ENCODE results near the gene CIC. TPM values are rescaled to one million over a fixed set of nuclear protein-coding genes. Genes with fewer than 3 reads are reported as not detected.

CIC gene
- total and polyA plus RNA-seq, 2 of the 13 experiments (the other 11 are each of a cell fraction or from before 2014, with no cell fraction given), result 5.9 to 8.0 TPM

DNA sequence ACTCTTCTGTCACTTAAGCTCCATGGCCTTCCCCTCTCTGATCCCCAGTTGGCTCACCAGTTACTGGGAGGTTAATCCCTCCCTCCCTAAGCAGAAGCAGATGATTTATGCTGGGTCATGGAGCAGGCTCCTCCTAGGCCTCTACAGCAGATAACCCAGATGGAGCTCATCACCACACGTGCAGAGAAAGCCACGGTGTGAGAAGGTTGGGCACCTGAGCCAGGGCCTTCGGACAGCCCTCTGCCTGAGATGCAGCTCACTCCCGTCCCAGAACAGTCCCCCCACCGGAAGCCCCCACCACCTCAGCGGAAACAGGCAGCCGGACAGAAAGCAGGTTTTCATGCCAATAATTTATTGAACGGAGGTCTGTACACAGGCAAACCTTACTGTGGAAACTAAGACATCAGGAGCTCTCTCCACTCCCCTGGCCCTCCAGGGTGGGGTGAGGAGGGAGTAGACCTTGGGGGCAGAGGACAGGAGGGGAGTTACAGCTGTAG lies 39.1 kb upstream of the CIC start:
- H3K4me2 ChIP-seq (ENCODE audit: low read depth, low read length), result no peak overlapping the region
- peaks cover 3% of the 10 kb centered on the region for H3K79me2 ChIP-seq (ENCODE audit: insufficient read depth, low read length)
- DNase-seq (ENCODE audit: low spot score) (no peak), ATAC-seq (peak; percentile 14; the same call in 2 of the 3 replicates), FAIRE-seq (peak; percentile 21)
- in situ Hi-C loops (cut with HindIII; ENCODE audit: extremely low pct_ligation_motif_present, low pct_unique_long_range_greater_than_20kb), result no loop called here
- H3K36me3 ChIP-seq (replicated peaks in 1 of 2; ENCODE audit: control insufficient read depth in 1 of 2, insufficient read depth in 2 of 2, low read length in 2 of 2), result peaks cover 30 to 67% of the 10 kb centered on the region in 2 experiments
- no peaks in the 10 kb centered on the region for H3K9me3 ChIP-seq (ENCODE audit: low read length)
- H4K20me1 ChIP-seq (ENCODE audit: insufficient read depth, low read length), result peaks cover 6% of the 10 kb centered on the region; the same call in 1 of the 2 replicates
- CTCF ChIA-PET (ENCODE audit: low intra/inter-chr PET ratio, low total read pairs), result interaction anchor here (0.8 kb wide), 1 partner anchor 61 kb away, joined by 3 read pairs; no protein-coding TSS in a partner anchor
- peak; percentile 2; the same call in 1 of the 2 replicates for TF ChIP-seq POLR2G (IDR thresholded peaks at IDR 0.05; ENCODE audit: low read depth, low read length)
- peak; percentile 82 for TF ChIP-seq RBM22 (optimal IDR thresholded peaks at IDR 0.05; ENCODE audit: low read length)
- no peak for TF ChIP-seq ZNF724P (CRISPR knock-in tag; IDR thresholded peaks at IDR 0.05; ENCODE audit: borderline replicate concordance)
- H2AFZ ChIP-seq (ENCODE audit: low read length), result no peak overlapping the region
- no TSS peak for BruUV-seq (replicated peaks)
- POLR2A ChIA-PET, result interaction anchor here (1.1 to 3.0 kb wide), 3 partner anchors 9 to 17 kb away, joined by 3 to 13 read pairs (median 3); partner anchors contain the start of gene GSK3A
- no peak overlapping the region for H3K4me3 ChIP-seq (replicated peaks in 1 of 3; ENCODE audit: insufficient read depth in 1 of 3, low read depth in 2 of 3, low read length in 3 of 3)
- H3K27ac ChIP-seq (ENCODE audit: extremely low read length, insufficient read depth, low read length), result peak overlapping the region; percentile 17
- no peak overlapping the region for H3K9ac ChIP-seq (ENCODE audit: insufficient read depth, low read depth, low read length)
- intact Hi-C loops (cut with micrococcal nuclease; ENCODE audit: unreplicated experiment), result no loop called here
- H3K4me1 ChIP-seq (ENCODE audit: insufficient read depth, low read length), result peaks cover 41% of the 10 kb centered on the region
- WGBS (ENCODE audit: low lambda C conversion rate), result 100% methylated on average over 3 of the region's 8 CpGs
- no peaks in the 10 kb centered on the region for H3K27me3 ChIP-seq (ENCODE audit: control insufficient read depth in 1 of 2, insufficient read depth in 2 of 2, low read length in 2 of 2)

DNA sequence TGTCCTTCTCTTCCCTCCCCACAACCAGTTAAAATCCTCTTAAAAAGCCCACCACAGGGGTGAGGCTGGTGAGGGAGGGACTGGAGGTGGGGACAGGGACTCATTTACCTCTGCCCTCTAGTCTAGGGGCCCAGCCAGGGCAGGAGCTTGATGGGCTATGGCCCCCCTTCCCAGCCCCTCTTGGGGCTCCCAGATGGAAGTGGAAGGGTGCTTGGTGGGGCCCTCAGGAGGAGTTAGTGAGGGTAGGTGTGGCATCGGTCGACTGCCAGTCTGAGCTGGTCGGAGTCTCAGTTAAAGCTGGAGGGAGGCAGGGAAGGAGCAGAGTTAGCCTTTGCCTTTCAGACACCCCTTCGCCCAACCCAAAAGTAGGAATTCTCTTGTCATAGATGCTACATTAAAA lies 38.5 kb upstream of the CIC start:
- intact Hi-C loops (cut with micrococcal nuclease; ENCODE audit: unreplicated experiment) (no loop called here), in situ Hi-C loops (cut with HindIII; ENCODE audit: extremely low pct_ligation_motif_present, low pct_unique_long_range_greater_than_20kb) (no loop called here)
- WGBS (ENCODE audit: low lambda C conversion rate), result 98% methylated on average over 4 of the region's 4 CpGs
- H4K20me1 ChIP-seq (ENCODE audit: insufficient read depth, low read length), result peaks cover 6% of the 10 kb centered on the region; the same call in 1 of the 2 replicates
- FAIRE-seq, result no peak
- H3K79me2 ChIP-seq (ENCODE audit: insufficient read depth, low read length), result peaks cover 3% of the 10 kb centered on the region
- no peaks in the 10 kb centered on the region for H3K9me3 ChIP-seq (ENCODE audit: low read length)
- H3K27me3 ChIP-seq (ENCODE audit: control insufficient read depth in 1 of 2, insufficient read depth in 2 of 2, low read length in 2 of 2), result no peaks in the 10 kb centered on the region
- ATAC-seq, result no peak
- TF ChIP-seq RBFOX2 (IDR thresholded peaks at IDR 0.05; ENCODE audit: low read depth, low read length) (peak; percentile 3; the same call in 1 of the 2 replicates), ZNF556 (CRISPR knock-in tag; IDR thresholded peaks at IDR 0.05; ENCODE audit: borderline replicate concordance) (no peak), KMT2A (CRISPR knock-in tag; IDR thresholded peaks at IDR 0.05) (no peak), SNRNP70 (IDR thresholded peaks at IDR 0.05; ENCODE audit: low read depth, low read length) (no peak), IRF2 (CRISPR knock-in tag; IDR thresholded peaks at IDR 0.05) (no peak), FIP1L1 (IDR thresholded peaks at IDR 0.05; ENCODE audit: borderline replicate concordance, insufficient read depth, low read depth, low read length) (no peak)
- TF ChIP-seq, protein P1, sequence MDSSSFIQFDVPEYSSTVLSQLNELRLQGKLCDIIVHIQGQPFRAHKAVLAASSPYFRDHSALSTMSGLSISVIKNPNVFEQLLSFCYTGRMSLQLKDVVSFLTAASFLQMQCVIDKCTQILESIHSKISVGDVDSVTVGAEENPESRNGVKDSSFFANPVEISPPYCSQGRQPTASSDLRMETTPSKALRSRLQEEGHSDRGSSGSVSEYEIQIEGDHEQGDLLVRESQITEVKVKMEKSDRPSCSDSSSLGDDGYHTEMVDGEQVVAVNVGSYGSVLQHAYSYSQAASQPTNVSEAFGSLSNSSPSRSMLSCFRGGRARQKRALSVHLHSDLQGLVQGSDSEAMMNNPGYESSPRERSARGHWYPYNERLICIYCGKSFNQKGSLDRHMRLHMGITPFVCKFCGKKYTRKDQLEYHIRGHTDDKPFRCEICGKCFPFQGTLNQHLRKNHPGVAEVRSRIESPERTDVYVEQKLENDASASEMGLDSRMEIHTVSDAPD (CRISPR knock-in tag; IDR thresholded peaks at IDR 0.05), result no peak
- H3K36me3 ChIP-seq (replicated peaks in 1 of 2; ENCODE audit: control insufficient read depth in 1 of 2, insufficient read depth in 2 of 2, low read length in 2 of 2), result peaks cover 31 to 68% of the 10 kb centered on the region in 2 experiments
- DNase-seq (ENCODE audit: low spot score), result no peak
- no peak overlapping the region for H3K4me3 ChIP-seq (replicated peaks in 1 of 3; ENCODE audit: insufficient read depth in 1 of 3, low read depth in 2 of 3, low read length in 3 of 3)
- no peak overlapping the region for H3K27ac ChIP-seq (ENCODE audit: extremely low read length, insufficient read depth, low read length)
- BruUV-seq (replicated peaks), result no TSS peak
- ChIA-PET CTCF (ENCODE audit: low intra/inter-chr PET ratio, low total read pairs) (no interaction called here), POLR2A (interaction anchor here (0.6 to 3.0 kb wide), 2 partner anchors 12 to 67 kb away, joined by 4 to 13 read pairs; partner anchors contain the start of gene GSK3A)
- no peak overlapping the region for H3K4me2 ChIP-seq (ENCODE audit: low read depth, low read length)
- peaks cover 41% of the 10 kb centered on the region for H3K4me1 ChIP-seq (ENCODE audit: insufficient read depth, low read length)
- H2AFZ ChIP-seq (ENCODE audit: low read length), result no peak overlapping the region
- no peak overlapping the region for H3K9ac ChIP-seq (ENCODE audit: insufficient read depth, low read depth, low read length)
